ENCODE results near the gene CDHR3. TPM values are rescaled to one million over a fixed set of nuclear protein-coding genes. Genes with fewer than 3 reads are reported as not detected.

Gene CDHR3, protein sequence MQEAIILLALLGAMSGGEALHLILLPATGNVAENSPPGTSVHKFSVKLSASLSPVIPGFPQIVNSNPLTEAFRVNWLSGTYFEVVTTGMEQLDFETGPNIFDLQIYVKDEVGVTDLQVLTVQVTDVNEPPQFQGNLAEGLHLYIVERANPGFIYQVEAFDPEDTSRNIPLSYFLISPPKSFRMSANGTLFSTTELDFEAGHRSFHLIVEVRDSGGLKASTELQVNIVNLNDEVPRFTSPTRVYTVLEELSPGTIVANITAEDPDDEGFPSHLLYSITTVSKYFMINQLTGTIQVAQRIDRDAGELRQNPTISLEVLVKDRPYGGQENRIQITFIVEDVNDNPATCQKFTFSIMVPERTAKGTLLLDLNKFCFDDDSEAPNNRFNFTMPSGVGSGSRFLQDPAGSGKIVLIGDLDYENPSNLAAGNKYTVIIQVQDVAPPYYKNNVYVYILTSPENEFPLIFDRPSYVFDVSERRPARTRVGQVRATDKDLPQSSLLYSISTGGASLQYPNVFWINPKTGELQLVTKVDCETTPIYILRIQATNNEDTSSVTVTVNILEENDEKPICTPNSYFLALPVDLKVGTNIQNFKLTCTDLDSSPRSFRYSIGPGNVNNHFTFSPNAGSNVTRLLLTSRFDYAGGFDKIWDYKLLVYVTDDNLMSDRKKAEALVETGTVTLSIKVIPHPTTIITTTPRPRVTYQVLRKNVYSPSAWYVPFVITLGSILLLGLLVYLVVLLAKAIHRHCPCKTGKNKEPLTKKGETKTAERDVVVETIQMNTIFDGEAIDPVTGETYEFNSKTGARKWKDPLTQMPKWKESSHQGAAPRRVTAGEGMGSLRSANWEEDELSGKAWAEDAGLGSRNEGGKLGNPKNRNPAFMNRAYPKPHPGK
- polyA plus RNA-seq = 1.6 and 2.9 TPM in 2 replicates
- polyA minus RNA-seq = 0.69 TPM in 1 of 2 replicates, not detected in the other

DNA sequence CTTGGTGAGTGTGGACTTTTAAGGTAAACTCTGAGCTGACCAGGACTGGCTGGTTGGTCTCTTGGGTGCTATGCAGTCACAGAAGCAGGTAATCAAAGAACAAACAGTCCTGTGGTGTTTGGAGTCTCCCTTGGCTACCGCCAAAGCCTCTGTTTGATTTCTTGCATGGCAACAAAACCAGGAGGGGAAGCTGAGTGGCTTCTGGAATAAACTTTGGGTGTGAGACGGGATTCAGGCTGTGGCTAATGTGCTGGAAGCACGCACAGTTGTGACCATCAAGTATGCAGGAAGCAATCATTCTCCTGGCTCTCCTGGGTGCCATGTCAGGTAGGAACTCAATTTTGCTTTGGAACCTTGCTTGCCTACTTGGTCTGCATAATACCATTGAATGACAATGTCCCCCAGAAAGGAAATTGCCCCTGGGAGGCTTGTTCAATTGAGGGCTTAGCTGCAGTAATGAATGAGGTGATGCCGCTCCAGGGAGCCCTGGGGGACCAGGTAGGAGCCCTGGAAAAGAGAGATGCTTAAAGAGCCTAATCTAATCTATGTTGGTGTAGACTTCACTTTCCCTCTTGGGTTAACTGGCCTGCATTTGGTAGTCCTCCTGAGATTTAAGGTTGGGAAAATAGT lies at the start of gene CDHR3:
TSS of gene CDHR3 (plus strand) at position 227 of the 630 bp plus-strand sequence. CDS start at position 282, 55 bp downstream.
- H3K9me3 ChIP-seq (ENCODE audit: low read length) = no peaks in the 10 kb centered on the region
- H3K4me2 ChIP-seq (ENCODE audit: low read length) = no peak within 1 kb of the TSS
- H3K9me2 ChIP-seq (ENCODE audit: insufficient read depth, low read length) = no peaks in the 10 kb centered on the region
- no peaks in the 10 kb centered on the region for H3K36me3 ChIP-seq (ENCODE audit: insufficient read depth, low read length)
- no peaks in the 10 kb centered on the region for H4K20me1 ChIP-seq (ENCODE audit: insufficient read depth)
- H3K79me2 ChIP-seq (replicated peaks; ENCODE audit: insufficient read depth, low read length) = no peaks in the 10 kb centered on the region
- no peak for TF ChIP-seq EZH2 (IDR thresholded peaks at IDR 0.05; ENCODE audit: borderline replicate concordance, insufficient read depth, low read length, poor library complexity, severe bottlenecking)
- TF ChIP-seq TAF1 (IDR thresholded peaks at IDR 0.05; ENCODE audit: low read depth) = no peak
- no peak for TF ChIP-seq SMC3 (conservative IDR thresholded peaks at IDR 0.05; ENCODE audit: poor library complexity)
- TF ChIP-seq, protein P1, sequence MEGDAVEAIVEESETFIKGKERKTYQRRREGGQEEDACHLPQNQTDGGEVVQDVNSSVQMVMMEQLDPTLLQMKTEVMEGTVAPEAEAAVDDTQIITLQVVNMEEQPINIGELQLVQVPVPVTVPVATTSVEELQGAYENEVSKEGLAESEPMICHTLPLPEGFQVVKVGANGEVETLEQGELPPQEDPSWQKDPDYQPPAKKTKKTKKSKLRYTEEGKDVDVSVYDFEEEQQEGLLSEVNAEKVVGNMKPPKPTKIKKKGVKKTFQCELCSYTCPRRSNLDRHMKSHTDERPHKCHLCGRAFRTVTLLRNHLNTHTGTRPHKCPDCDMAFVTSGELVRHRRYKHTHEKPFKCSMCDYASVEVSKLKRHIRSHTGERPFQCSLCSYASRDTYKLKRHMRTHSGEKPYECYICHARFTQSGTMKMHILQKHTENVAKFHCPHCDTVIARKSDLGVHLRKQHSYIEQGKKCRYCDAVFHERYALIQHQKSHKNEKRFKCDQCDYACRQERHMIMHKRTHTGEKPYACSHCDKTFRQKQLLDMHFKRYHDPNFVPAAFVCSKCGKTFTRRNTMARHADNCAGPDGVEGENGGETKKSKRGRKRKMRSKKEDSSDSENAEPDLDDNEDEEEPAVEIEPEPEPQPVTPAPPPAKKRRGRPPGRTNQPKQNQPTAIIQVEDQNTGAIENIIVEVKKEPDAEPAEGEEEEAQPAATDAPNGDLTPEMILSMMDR (IDR thresholded peaks at IDR 0.05; ENCODE audit: poor library complexity, severe bottlenecking) = no peak
- no peak for TF ChIP-seq POLR2AphosphoS5 (IDR thresholded peaks at IDR 0.05)
- no peak for TF ChIP-seq RAD21 (conservative IDR thresholded peaks at IDR 0.05)
- TF ChIP-seq MXI1 (conservative IDR thresholded peaks at IDR 0.05; ENCODE audit: poor library complexity, severe bottlenecking) = no peak
- no peak for TF ChIP-seq EP300 (conservative IDR thresholded peaks at IDR 0.05; ENCODE audit: poor library complexity, severe bottlenecking)
- TF ChIP-seq, protein P2, sequence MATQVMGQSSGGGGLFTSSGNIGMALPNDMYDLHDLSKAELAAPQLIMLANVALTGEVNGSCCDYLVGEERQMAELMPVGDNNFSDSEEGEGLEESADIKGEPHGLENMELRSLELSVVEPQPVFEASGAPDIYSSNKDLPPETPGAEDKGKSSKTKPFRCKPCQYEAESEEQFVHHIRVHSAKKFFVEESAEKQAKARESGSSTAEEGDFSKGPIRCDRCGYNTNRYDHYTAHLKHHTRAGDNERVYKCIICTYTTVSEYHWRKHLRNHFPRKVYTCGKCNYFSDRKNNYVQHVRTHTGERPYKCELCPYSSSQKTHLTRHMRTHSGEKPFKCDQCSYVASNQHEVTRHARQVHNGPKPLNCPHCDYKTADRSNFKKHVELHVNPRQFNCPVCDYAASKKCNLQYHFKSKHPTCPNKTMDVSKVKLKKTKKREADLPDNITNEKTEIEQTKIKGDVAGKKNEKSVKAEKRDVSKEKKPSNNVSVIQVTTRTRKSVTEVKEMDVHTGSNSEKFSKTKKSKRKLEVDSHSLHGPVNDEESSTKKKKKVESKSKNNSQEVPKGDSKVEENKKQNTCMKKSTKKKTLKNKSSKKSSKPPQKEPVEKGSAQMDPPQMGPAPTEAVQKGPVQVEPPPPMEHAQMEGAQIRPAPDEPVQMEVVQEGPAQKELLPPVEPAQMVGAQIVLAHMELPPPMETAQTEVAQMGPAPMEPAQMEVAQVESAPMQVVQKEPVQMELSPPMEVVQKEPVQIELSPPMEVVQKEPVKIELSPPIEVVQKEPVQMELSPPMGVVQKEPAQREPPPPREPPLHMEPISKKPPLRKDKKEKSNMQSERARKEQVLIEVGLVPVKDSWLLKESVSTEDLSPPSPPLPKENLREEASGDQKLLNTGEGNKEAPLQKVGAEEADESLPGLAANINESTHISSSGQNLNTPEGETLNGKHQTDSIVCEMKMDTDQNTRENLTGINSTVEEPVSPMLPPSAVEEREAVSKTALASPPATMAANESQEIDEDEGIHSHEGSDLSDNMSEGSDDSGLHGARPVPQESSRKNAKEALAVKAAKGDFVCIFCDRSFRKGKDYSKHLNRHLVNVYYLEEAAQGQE (IDR thresholded peaks at IDR 0.05; ENCODE audit: borderline replicate concordance) = no peak
- no peak within 1 kb of the TSS for H3K27ac ChIP-seq (ENCODE audit: low read length)
- H3K4me3 ChIP-seq (ENCODE audit: low read length) = no peak within 1 kb of the TSS
- H3K9ac ChIP-seq (ENCODE audit: low read length) = no peak within 1 kb of the TSS
- H2AFZ ChIP-seq (ENCODE audit: low read depth, low read length) = no peak within 1 kb of the TSS
- H3K27me3 ChIP-seq (ENCODE audit: insufficient read depth, low read depth, low read length) = no peaks in the 10 kb centered on the region
- H3F3A ChIP-seq (ENCODE audit: insufficient read depth, low read length, poor library complexity, severe bottlenecking) = no peaks in the 10 kb centered on the region

DNA sequence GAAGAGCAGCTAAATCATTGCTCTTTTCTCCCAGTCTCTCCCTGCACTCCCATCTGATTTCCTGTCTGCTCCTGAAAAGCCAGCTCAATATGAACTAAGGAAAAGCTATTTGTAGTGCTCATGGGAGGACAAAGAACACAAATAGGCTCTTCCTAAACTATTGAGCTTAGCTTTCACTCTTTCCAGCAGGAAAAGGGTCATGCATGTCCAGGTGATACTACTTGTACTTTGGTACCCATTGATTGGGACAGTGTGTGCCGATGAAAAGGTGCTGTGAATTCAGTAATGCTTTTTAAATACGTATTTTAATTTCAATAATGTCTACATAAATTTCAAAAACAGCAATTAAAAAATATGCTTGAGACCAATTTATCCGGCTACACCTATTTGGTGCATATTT lies 49.1 kb upstream of the CDHR3 start:
- Histone ChIP-seq H4K20me1 (ENCODE audit: insufficient read depth) (no peaks in the 10 kb centered on the region), H3K27me3 (ENCODE audit: insufficient read depth, low read depth, low read length) (no peaks in the 10 kb centered on the region), H3K27ac (ENCODE audit: low read length) (no peak overlapping the region), H3K79me2 (replicated peaks; ENCODE audit: insufficient read depth, low read length) (no peaks in the 10 kb centered on the region), H3F3A (ENCODE audit: insufficient read depth, low read length, poor library complexity, severe bottlenecking) (no peaks in the 10 kb centered on the region), H3K36me3 (ENCODE audit: insufficient read depth, low read length) (no peaks in the 10 kb centered on the region), H2AFZ (ENCODE audit: low read depth, low read length) (no peak overlapping the region), H3K4me3 (ENCODE audit: low read length) (no peak overlapping the region), H3K4me2 (ENCODE audit: low read length) (no peak overlapping the region), H3K9me2 (ENCODE audit: insufficient read depth, low read length) (no peaks in the 10 kb centered on the region), H3K9me3 (ENCODE audit: low read length) (no peaks in the 10 kb centered on the region), H3K9ac (ENCODE audit: low read length) (no peak overlapping the region)
- TF ChIP-seq EZH2 (IDR thresholded peaks at IDR 0.05; ENCODE audit: borderline replicate concordance, insufficient read depth, low read length, poor library complexity, severe bottlenecking) = no peak
